ENCODE results near the gene ZPBP2.
"Not testable (repeated sequence)": the region's sequence is repeated elsewhere in the genome, so short reads cannot be mapped to it uniquely, and the experiment has no call there.

Gene ZPBP2

GRCh38 chr17:39855911-39856649 lies 11.9 kb upstream of the ZPBP2 start:
- DNase-seq (ENCODE audit: low read depth), result not testable (repeated sequence)

GRCh38 chr17:39861235-39861634 lies 6.8 kb upstream of the ZPBP2 start:
- no peak for DNase-seq (ENCODE audit: low read depth)

- no peak for DNase-seq (ENCODE audit: low read depth)
Observed at GRCh38 chr17:39863244-39863917, 4.6 kb upstream of the ZPBP2 start.

- DNase-seq (ENCODE audit: low read depth), result peak; percentile 74
Observed at GRCh38 chr17:39863918-39864746, 3.9 kb upstream of the ZPBP2 start, which contains the start of gene IKZF3. TSS of gene IKZF3 (minus strand) at chr17:39864312. CDS start at chr17:39864126, 186 bp downstream.

GRCh38 chr17:39866013-39866730 lies 1.8 kb upstream of the ZPBP2 start:
- no peak for DNase-seq (ENCODE audit: low read depth)

- peak; percentile 59 for DNase-seq (ENCODE audit: low read depth)
Observed at GRCh38 chr17:39867084-39867879, 720 bp upstream of the ZPBP2 start.

GRCh38 chr17:39868554-39868942 lies 546 bp downstream of the ZPBP2 start:
- no peak for DNase-seq (ENCODE audit: low read depth)

- no peak for DNase-seq (ENCODE audit: low read depth)
Observed at GRCh38 chr17:39870776-39871175, 2.8 kb downstream of the ZPBP2 start.

- no peak for DNase-seq (ENCODE audit: low read depth)
Observed at GRCh38 chr17:39871801-39872200, 3.8 kb downstream of the ZPBP2 start.

GRCh38 chr17:39872751-39873150 lies 4.7 kb downstream of the ZPBP2 start:
- DNase-seq (ENCODE audit: low read depth), result no peak

- not testable (repeated sequence) for DNase-seq (ENCODE audit: low read depth)
Observed at GRCh38 chr17:39886102-39886501, 18.1 kb downstream of the ZPBP2 start.

- DNase-seq (ENCODE audit: low read depth), result no peak
Observed at GRCh38 chr17:39887078-39887477, 19.1 kb downstream of the ZPBP2 start.

- DNase-seq (ENCODE audit: low read depth), result no peak
Observed at GRCh38 chr17:39889200-39889599, 21.2 kb downstream of the ZPBP2 start.

- no peak for DNase-seq (ENCODE audit: low read depth)
Observed at GRCh38 chr17:39894681-39895376, 26.8 kb downstream of the ZPBP2 start.

GRCh38 chr17:39898088-39898487 lies 30.1 kb downstream of the ZPBP2 start:
- no peak for DNase-seq (ENCODE audit: low read depth)

GRCh38 chr17:39899215-39899614 lies 31.2 kb downstream of the ZPBP2 start:
- DNase-seq (ENCODE audit: low read depth), result no peak

- not testable (repeated sequence) for DNase-seq (ENCODE audit: low read depth)
Observed at GRCh38 chr17:39902027-39902426, 34.0 kb downstream of the ZPBP2 start.

GRCh38 chr17:39903158-39903884 lies 35.3 kb downstream of the ZPBP2 start:
- no peak for DNase-seq (ENCODE audit: low read depth)

- DNase-seq (ENCODE audit: low read depth), result no peak
Observed at GRCh38 chr17:39904990-39905288, 36.9 kb downstream of the ZPBP2 start.

- DNase-seq (ENCODE audit: low read depth), result no peak
Observed at GRCh38 chr17:39908789-39909352, 40.9 kb downstream of the ZPBP2 start.
